SK-N-SH treated with all-trans-retinoic acid at 6 μM for 48 hours (cell line): Measurements from ENCODE around the gene SCIN.
"Not testable (repeated sequence)": the region's sequence is repeated elsewhere in the genome, so short reads cannot be mapped to it uniquely, and the experiment has no call there.

ENCODE experiments used
- ATAC-seq: fragments of 200-7000 bp; cut with Tn5 transposase; 3 replicates; pipeline ENCODE4 v1.9.1; 2020; ENCODE audit warnings: mild to moderate bottlenecking, moderate library complexity
- ARNTL ChIP-seq: fragments of 450-650 bp; formaldehyde crosslinking; IDR thresholded peaks from 2 replicates; pipeline ENCODE4 v1.5.0; 2020; ENCODE audit warnings: low read depth, mild to moderate bottlenecking, moderate library complexity, borderline replicate concordance
- BACH2 ChIP-seq: fragments of 250-450 bp; sonication (Bioruptor Pico); IDR thresholded peaks from 2 replicates; pipeline ENCODE4 v1.9.0; 2021; ENCODE audit warnings: mild to moderate bottlenecking, borderline replicate concordance
- CREB5 ChIP-seq: fragments of 250-450 bp; sonication (Bioruptor Pico); IDR thresholded peaks from 2 replicates; pipeline ENCODE4 v1.5.1; 2020; ENCODE audit warnings: low read depth, mild to moderate bottlenecking, moderate library complexity
- CSDC2 ChIP-seq: fragments of 250-450 bp; sonication (Bioruptor Pico); IDR thresholded peaks from 2 replicates; pipeline ENCODE4 v1.5.0; 2020; ENCODE audit warnings: mild to moderate bottlenecking, moderate library complexity
- CSRNP3 ChIP-seq: fragments of 250-450 bp; sonication (Bioruptor Pico); IDR thresholded peaks from 2 replicates; pipeline ENCODE4 v1.5.1; 2021; ENCODE audit warnings: mild to moderate bottlenecking, moderate library complexity
- ESRRG ChIP-seq: fragments of 250-450 bp; sonication (Bioruptor Pico); IDR thresholded peaks from 2 replicates; pipeline ENCODE4 v1.6.1; 2021; ENCODE audit warnings: mild to moderate bottlenecking
- ISL1 ChIP-seq: fragments of 250-450 bp; sonication (Bioruptor Pico); IDR thresholded peaks from 2 replicates; pipeline ENCODE4 v2.1.2; 2022; ENCODE audit warnings: mild to moderate bottlenecking, moderate library complexity
- OSR1 ChIP-seq: fragments of 250-450 bp; sonication (Bioruptor Pico); IDR thresholded peaks from 2 replicates; pipeline ENCODE4 v1.8.0; 2022; ENCODE audit warnings: moderate library complexity, mild to moderate bottlenecking, inconsistent platforms
- PATZ1 ChIP-seq: fragments of 250-450 bp; sonication (Bioruptor Pico); IDR thresholded peaks from 2 replicates; pipeline ENCODE4 v1.8.0; 2020; ENCODE audit warnings: mild to moderate bottlenecking, moderate library complexity, borderline replicate concordance
- PPARA ChIP-seq: fragments of 250-450 bp; sonication (Bioruptor Pico); IDR thresholded peaks from 2 replicates; pipeline ENCODE4 v1.5.0; 2020; ENCODE audit warnings: mild to moderate bottlenecking, borderline replicate concordance
- SNAI2 ChIP-seq: fragments of 250-450 bp; sonication (Bioruptor Pico); IDR thresholded peaks from 2 replicates; pipeline ENCODE4 v1.5.0; 2020; ENCODE audit warnings: mild to moderate bottlenecking, moderate library complexity
- TCF4 ChIP-seq: fragments of 250-450 bp; sonication (Bioruptor Pico); IDR thresholded peaks from 2 replicates; pipeline ENCODE4 v1.8.0; 2021; ENCODE audit warnings: mild to moderate bottlenecking, moderate library complexity, borderline replicate concordance
- TSHZ2 ChIP-seq: fragments of 250-450 bp; sonication (Bioruptor Pico); IDR thresholded peaks from 2 replicates; pipeline ENCODE4 v1.5.0; 2020; ENCODE audit warnings: mild to moderate bottlenecking, moderate library complexity
- ZFP3 ChIP-seq: fragments of 250-450 bp; sonication (Bioruptor Pico); IDR thresholded peaks from 2 replicates; pipeline ENCODE4 v1.5.0; 2020; ENCODE audit warnings: mild to moderate bottlenecking, moderate library complexity
- ZFP30 ChIP-seq: fragments of 450-650 bp; formaldehyde crosslinking; IDR thresholded peaks from 2 replicates; pipeline ENCODE4 v1.5.0; 2022; ENCODE audit warnings: mild to moderate bottlenecking, moderate library complexity
- ZNF70 ChIP-seq: fragments of 450-650 bp; formaldehyde crosslinking; IDR thresholded peaks from 2 replicates; pipeline ENCODE4 v1.5.0; 2020; ENCODE audit warnings: mild to moderate bottlenecking, moderate library complexity
- ZNF8 ChIP-seq: fragments of 450-650 bp; formaldehyde crosslinking; IDR thresholded peaks from 2 replicates; pipeline ENCODE4 v1.5.0; 2020; ENCODE audit warnings: mild to moderate bottlenecking, moderate library complexity

Gene SCIN

GRCh38 chr7:12686234-12686890, 115.8 kb downstream of the SCIN start:
- peak; percentile 89 for ATAC-seq
- TF ChIP-seq SNAI2 (CRISPR knock-in tag) (peak; percentile 86; the same call in 1 of the 2 replicates), ZFP3 (CRISPR knock-in tag) (peak; percentile 65; the same call in 1 of the 2 replicates), OSR1 (no peak), CSDC2 (CRISPR knock-in tag) (peak; percentile 85), TSHZ2 (CRISPR knock-in tag) (peak; percentile 40; the same call in 1 of the 2 replicates), ESRRG (0 out of 2 replicates have a peak, but pooled peaks have one; percentile 69), CREB5 (no peak), ISL1 (CRISPR knock-in tag) (peak; percentile 29; the same call in 1 of the 2 replicates), ZNF8 (CRISPR knock-in tag) (no peak), ARNTL (CRISPR knock-in tag) (no peak), BACH2 (CRISPR knock-in tag) (no peak), ZFP30 (CRISPR knock-in tag) (no peak; the same call in 1 of the 2 replicates), ZNF70 (no peak), PATZ1 (CRISPR knock-in tag) (no peak), PPARA (CRISPR knock-in tag) (no peak)

GRCh38 chr7:12686891-12687717, 116.6 kb downstream of the SCIN start, which contains the start of gene ARL4A:
Gene ARL4A, plus strand, starts transcription at chr7:12687633. Its CDS starts 622 bp downstream, at chr7:12688255.
- ATAC-seq: peak; percentile 96
- TF ChIP-seq SNAI2 (CRISPR knock-in tag) (peak; percentile 89; the same call in 1 of the 2 replicates), TCF4 (CRISPR knock-in tag) (peak; percentile 20; the same call in 1 of the 2 replicates), TSHZ2 (CRISPR knock-in tag) (0 out of 2 replicates have a peak, but pooled peaks have one; percentile 16), ZNF8 (CRISPR knock-in tag) (peak; percentile 24; the same call in 1 of the 2 replicates), ZFP30 (CRISPR knock-in tag) (no peak)

GRCh38 chr7:12687718-12688171, 117.2 kb downstream of the SCIN start:
- ATAC-seq: peak; percentile 16
- TF ChIP-seq CSRNP3 (CRISPR knock-in tag): no peak
- peak; percentile 20; the same call in 1 of the 2 replicates for TF ChIP-seq ISL1 (CRISPR knock-in tag)

- not testable (repeated sequence) for ATAC-seq
These were observed 118.1 kb downstream of the SCIN start for GRCh38 chr7:12688485-12689170.
